Hepatocyte (in vitro differentiated cells): ENCODE measurements around the gene TTBK2.

Experiments used
- EZH2 ChIP-seq: fragments of 200-600 bp; sonication (generic); IDR thresholded peaks from 2 replicates; pipeline ENCODE4 v1.6.1; 2016; ENCODE audit warnings: antibody characterized with exemption, mild to moderate bottlenecking, borderline replicate concordance
- EZH2phosphoT487 ChIP-seq: fragments of 200-600 bp; sonication (generic); IDR thresholded peaks from one replicate; pipeline ENCODE4 v1.6.1; 2018; ENCODE audit warnings: antibody characterized with exemption, mild to moderate bottlenecking, low read depth, moderate library complexity; ENCODE audit not compliant: unreplicated experiment, severe bottlenecking
- TF ChIP-seq, protein P1 (sequence below): fragments of 200-600 bp; sonication (generic); IDR thresholded peaks from 2 replicates; pipeline ENCODE4 v1.5.1; 2016; ENCODE audit warnings: antibody characterized with exemption, mild to moderate bottlenecking; ENCODE audit not compliant: poor library complexity

DNA sequence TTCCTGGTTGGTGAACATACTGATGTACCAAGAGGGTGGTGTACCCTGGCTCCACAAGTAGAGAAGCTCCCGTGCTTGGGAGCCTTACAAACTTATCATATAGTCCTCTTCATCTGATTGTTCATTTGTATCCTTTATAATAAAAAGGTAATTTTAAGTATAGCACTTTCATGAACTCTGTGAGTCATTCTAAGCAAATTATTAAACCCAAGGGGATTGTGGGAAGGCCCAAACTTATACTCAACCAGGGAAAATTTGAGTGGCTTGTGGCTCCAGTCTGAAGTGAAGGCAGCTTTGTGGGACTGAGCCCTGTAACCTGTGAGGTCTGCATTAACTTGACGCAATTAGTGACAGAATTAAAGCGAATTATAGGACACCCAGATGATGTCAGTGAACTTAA is 29.0 kb downstream of the TTBK2 start:
- TF ChIP-seq, protein P1, sequence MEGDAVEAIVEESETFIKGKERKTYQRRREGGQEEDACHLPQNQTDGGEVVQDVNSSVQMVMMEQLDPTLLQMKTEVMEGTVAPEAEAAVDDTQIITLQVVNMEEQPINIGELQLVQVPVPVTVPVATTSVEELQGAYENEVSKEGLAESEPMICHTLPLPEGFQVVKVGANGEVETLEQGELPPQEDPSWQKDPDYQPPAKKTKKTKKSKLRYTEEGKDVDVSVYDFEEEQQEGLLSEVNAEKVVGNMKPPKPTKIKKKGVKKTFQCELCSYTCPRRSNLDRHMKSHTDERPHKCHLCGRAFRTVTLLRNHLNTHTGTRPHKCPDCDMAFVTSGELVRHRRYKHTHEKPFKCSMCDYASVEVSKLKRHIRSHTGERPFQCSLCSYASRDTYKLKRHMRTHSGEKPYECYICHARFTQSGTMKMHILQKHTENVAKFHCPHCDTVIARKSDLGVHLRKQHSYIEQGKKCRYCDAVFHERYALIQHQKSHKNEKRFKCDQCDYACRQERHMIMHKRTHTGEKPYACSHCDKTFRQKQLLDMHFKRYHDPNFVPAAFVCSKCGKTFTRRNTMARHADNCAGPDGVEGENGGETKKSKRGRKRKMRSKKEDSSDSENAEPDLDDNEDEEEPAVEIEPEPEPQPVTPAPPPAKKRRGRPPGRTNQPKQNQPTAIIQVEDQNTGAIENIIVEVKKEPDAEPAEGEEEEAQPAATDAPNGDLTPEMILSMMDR: no peak
- no peak for TF ChIP-seq EZH2
- TF ChIP-seq EZH2phosphoT487: no peak
